HG03460 (cell line): Measurements from ENCODE around the gene IFNA5.

Source experiments
- ATAC-seq: cut with Tn5 transposase; IDR thresholded peaks from one replicate; pipeline ENCODE4 v1.9.1; 2021; ENCODE audit not compliant: unreplicated experiment

IFNA5 gene

GRCh38 chr9:21305213-21305612 lies at the start of gene IFNA5:
IFNA5 (minus strand) TSS chr9:21305313; CDS start chr9:21305256, 57 bp downstream.
- ATAC-seq: no peak

GRCh38 chr9:21350787-21351186 lies 45.7 kb upstream of the IFNA5 start, which contains the start of gene IFNA6:
IFNA6 (minus strand) TSS chr9:21350887; CDS start chr9:21350887, 0 bp downstream.
- ATAC-seq: no peak

- ATAC-seq: no peak
Measured at GRCh38 chr9:21348430-21348970, 43.4 kb upstream of the IFNA5 start.

- no peak for ATAC-seq
Measured at GRCh38 chr9:21340735-21341134, 35.6 kb upstream of the IFNA5 start.

GRCh38 chr9:21336457-21336856 lies 31.3 kb upstream of the IFNA5 start:
- no peak for ATAC-seq

GRCh38 chr9:21334701-21335632 lies 29.9 kb upstream of the IFNA5 start, which contains the start of gene KLHL9:
KLHL9 (minus strand) TSS chr9:21335404; CDS start chr9:21334859, 545 bp downstream.
- ATAC-seq: peak; percentile 84

- no peak for ATAC-seq
Measured at GRCh38 chr9:21333226-21333625, 28.1 kb upstream of the IFNA5 start.

GRCh38 chr9:21331676-21332402 lies 26.7 kb upstream of the IFNA5 start:
- ATAC-seq: no peak

- peak; percentile 80 for ATAC-seq
Measured at GRCh38 chr9:21326526-21327139, 21.5 kb upstream of the IFNA5 start.

- ATAC-seq: no peak
Measured at GRCh38 chr9:21324047-21324446, 18.9 kb upstream of the IFNA5 start.

- no peak for ATAC-seq
Measured at GRCh38 chr9:21322911-21323461, 17.9 kb upstream of the IFNA5 start.

- ATAC-seq: no peak
Measured at GRCh38 chr9:21320465-21320864, 15.4 kb upstream of the IFNA5 start.

- ATAC-seq: peak; percentile 70
Measured at GRCh38 chr9:21317956-21318923, 13.1 kb upstream of the IFNA5 start.

- ATAC-seq: no peak
Measured at GRCh38 chr9:21316860-21317259, 11.7 kb upstream of the IFNA5 start.

GRCh38 chr9:21316032-21316842 lies 11.1 kb upstream of the IFNA5 start:
- no peak for ATAC-seq

GRCh38 chr9:21314152-21314551 lies 9.0 kb upstream of the IFNA5 start:
- ATAC-seq: no peak

GRCh38 chr9:21311889-21312288 lies 6.8 kb upstream of the IFNA5 start:
- ATAC-seq: no peak

- no peak for ATAC-seq
Measured at GRCh38 chr9:21295992-21296391, 9.1 kb downstream of the IFNA5 start.
